ACHN (cell line): ENCODE measurements around the gene CLSTN2.
A peak's percentile ranks its signal among the peaks of the same experiment; 100 is the strongest.

Experiments used
- DNase-seq: peaks from one replicate; pipeline ENCODE4 v3.0.0-alpha.2; 2015
- in situ Hi-C: cut with HindIII; loops from 2 replicates; pipeline ENCODE4 v1.10.0; 2017; ENCODE audit warnings: low sequenced_read_pairs, low pct_ligation_motif_present, low pct_unique_long_range_greater_than_20kb

The CLSTN2 gene

GRCh38 chr3:140188285-140188684, 253.3 kb downstream of the CLSTN2 start:
- no peak for DNase-seq
- in situ Hi-C loops, result no loop called here

DNA sequence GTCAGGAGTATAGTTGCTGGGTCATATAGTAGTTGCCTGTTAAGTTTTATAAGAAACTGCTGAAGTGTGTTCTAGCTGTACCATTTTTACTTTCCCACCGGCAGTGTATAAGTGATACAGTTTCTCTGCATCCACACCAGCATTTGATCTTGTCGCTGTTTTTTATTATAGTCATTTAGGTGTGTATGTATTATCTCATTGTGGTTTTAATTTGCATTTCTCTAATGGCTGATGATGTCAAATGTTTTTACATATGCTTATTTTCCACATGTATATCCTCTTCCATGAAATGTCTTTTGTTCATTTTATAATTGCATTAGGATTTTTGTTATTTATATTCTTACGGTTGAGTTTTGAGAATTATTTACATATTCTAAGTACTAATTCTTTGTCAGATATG, 254.3 kb downstream of the CLSTN2 start:
- no peak for DNase-seq
- in situ Hi-C loops, result no loop called here

DNA sequence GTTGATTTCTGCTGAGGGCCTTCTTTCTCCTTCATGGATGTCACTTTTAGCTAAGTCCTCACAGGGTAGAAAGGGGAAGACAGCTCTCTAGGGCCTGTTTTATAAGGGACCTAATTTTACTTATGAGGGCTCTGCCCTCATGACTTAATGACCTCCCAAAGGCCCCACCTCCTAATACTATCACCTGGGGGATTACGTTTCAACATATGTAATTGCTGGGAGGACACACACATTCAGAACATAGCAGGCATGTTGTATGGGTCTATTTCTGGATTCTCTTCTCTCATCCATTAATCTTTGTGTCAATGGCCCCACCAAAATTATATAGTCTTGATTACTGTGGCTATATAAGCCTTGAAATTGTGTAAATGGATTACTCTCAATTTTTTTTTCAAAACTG, 255.0 kb downstream of the CLSTN2 start:
- no peak for DNase-seq
- in situ Hi-C loops, result no loop called here

GRCh38 chr3:140196970-140197369, 262.0 kb downstream of the CLSTN2 start:
- DNase-seq, result no peak
- in situ Hi-C loops, result no loop called here

GRCh38 chr3:140198242-140198641, 263.3 kb downstream of the CLSTN2 start:
- in situ Hi-C loops, result no loop called here
- no peak for DNase-seq

GRCh38 chr3:140199008-140199407, 264.0 kb downstream of the CLSTN2 start:
- in situ Hi-C loops, result no loop called here
- no peak for DNase-seq

- in situ Hi-C loops, result no loop called here
- no peak for DNase-seq
Measured at GRCh38 chr3:140199743-140200142, 264.8 kb downstream of the CLSTN2 start.

DNA sequence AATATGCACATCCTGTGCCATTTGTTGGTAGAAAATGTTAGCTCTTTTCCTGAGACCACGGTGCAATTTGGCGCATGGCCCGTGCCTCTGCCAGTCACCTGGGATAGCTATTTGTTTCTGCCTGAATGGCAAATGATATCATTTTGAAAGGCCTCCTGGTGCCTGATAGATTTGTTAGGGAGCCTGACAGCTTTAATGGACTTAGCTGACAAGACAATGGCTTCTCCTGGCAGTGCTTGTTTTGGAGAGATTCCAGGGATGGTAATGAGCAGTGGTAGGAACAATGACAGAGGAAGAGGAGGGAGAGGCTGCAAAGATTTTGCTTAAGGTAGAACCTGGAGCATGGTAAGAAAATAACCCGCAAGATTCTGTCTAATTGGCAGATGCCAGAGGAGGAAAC, 268.5 kb downstream of the CLSTN2 start:
- in situ Hi-C loops, result no loop called here

DNA sequence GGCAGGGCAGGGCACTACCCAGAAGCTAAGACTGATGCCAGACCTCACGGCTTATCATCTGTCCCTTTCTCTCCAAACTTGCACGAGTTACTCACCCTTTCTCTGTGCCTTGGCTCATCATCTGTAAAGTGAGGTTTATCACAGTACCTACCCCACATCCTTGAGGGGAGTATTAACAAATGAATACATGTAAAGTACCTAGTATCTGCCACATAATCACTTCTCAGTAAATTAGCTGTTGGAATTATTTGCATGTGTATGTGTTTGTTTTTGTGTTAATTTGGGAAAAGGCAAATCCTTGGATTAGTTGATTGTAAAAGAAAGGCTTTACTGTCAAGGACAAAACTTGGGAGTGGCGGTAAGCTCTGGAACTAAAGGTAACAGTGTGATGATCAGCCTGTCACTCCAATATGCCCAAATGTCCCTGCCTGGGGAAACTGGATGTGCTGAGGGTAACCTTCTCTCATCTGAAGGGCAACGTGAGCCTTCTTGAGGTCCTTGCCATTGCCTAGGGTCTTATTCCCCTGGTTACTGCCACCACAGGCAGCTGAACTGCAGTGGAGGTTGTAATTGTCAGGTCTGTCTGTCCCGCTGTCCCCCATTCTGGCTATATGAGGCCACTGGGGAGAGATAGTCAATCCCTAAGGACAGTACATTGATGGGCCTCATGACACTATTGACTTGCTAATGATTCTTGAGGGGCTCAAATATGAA, 269.4 kb downstream of the CLSTN2 start:
- in situ Hi-C loops, result no loop called here
- no peak for DNase-seq

More for the DNA sequence above, 268.5 kb downstream of the CLSTN2 start:
- no peak for DNase-seq

DNA sequence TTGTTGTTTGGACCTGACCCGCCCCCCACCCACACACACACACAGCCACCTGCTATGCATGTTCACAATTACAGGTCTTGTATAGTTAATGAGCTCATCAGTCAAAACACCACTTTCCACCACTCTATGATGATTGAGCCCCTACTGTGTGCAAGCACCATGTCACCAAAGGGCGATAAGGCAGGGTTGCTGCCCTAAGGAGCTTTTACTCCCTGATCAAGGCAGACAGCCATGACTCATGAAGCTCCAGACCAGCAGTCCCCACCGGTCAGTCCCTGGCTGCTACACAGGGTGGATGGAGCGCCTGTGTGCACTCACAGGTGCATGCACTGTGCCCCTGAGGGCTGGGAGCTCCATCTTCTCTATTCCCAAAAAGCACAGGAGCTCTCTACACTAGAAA, 270.6 kb downstream of the CLSTN2 start:
- DNase-seq, result no peak
- in situ Hi-C loops, result no loop called here

GRCh38 chr3:140206196-140207040, 271.4 kb downstream of the CLSTN2 start:
- in situ Hi-C loops, result no loop called here
- DNase-seq, result peak; percentile 28

- in situ Hi-C loops, result no loop called here
- no peak for DNase-seq
Measured at GRCh38 chr3:140207541-140207940, 272.6 kb downstream of the CLSTN2 start.

DNA sequence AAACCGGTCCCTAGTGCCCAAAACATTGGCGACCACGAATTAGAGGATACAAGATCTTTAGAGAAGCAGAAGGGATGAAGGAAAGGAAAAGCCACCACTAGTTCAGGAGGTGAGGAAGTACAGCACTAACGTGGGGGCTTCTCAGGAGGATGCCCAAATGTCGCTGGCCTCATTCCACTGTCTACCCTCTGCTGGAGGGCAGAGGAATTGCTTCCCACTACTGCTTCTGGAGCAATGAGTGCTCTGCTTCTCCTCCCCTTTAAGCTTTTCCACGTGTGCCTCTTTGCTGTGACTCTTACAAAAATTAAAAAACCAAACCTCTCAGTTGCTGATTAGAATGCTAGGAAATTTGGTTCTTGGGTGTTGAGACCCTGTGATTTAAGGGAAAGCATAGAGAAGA, 281.3 kb downstream of the CLSTN2 start:
- DNase-seq, result peak; percentile 19
- in situ Hi-C loops, result no loop called here

- DNase-seq, result no peak
- in situ Hi-C loops, result no loop called here
Measured at GRCh38 chr3:140219291-140219690, 284.3 kb downstream of the CLSTN2 start.

DNA sequence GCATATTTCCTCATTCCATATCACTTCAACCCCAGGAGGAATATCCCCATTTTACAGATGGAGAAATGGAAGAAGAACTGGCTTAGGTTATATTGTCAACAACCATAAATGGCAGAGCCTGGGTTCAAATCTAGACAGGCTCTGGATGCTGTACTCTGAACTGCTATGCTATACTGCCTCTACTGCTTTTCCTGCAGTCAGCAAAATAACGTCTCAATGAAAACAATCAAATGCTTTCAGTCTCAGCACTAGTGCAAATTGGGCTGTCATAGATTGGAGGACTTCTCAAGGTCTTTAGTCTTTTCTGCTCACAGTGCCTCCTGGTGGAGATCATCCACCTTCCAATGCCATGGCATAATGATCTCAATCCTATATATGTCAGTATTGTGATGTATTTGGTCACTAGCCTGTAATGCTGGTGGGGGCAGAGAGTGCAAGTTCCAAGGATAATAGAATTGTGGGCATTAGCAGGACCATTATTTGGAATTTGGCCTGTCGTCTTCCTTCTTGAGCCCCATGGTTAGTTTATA, 285.0 kb downstream of the CLSTN2 start:
- in situ Hi-C loops, result no loop called here
- DNase-seq, result peak; percentile 3

DNA sequence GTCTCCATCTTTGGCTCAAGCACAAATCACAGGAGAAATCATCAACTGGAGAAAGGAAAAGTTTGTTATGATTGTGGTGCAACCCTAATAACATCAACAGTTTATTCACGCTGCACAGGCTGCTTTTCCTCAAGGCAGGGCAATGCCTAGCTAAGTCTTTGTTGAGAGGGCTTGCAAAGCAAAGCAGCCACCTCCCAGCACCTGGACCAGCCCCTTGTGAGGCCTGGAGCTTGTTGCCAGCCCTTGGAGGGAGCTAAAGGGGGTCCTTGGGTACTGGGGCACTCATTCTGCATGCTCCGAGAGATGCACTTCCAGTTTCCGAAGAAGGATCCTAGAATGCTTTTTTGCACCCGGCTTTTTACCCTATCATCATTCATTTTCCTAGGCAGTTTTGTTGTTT, 288.2 kb downstream of the CLSTN2 start:
- in situ Hi-C loops, result no loop called here
- no peak for DNase-seq

DNA sequence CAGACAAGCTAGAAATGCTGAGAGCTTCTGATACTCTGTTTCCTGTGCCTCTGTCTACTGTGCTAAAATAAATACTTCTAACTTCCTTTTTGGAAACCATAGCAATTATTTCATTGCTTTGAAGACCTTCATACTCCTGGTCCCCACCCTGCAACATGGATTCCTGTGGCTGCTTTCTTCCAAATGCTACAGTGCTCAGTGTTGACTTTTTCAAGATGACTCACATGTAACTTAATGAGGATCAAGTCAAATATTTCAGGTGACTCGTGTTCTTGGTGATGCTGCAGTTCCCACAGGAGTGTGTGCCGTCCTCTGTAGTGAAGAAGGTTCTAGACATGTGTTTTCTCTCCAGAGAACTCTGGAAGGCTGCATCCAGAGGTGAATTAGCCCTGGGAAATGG, 288.6 kb downstream of the CLSTN2 start:
- DNase-seq, result peak; percentile 9
- in situ Hi-C loops, result no loop called here

- no peak for DNase-seq
- in situ Hi-C loops, result no loop called here
Measured at GRCh38 chr3:140224307-140224706, 289.3 kb downstream of the CLSTN2 start.

GRCh38 chr3:140225996-140226395, 291.0 kb downstream of the CLSTN2 start:
- in situ Hi-C loops, result no loop called here
- DNase-seq, result no peak

DNA sequence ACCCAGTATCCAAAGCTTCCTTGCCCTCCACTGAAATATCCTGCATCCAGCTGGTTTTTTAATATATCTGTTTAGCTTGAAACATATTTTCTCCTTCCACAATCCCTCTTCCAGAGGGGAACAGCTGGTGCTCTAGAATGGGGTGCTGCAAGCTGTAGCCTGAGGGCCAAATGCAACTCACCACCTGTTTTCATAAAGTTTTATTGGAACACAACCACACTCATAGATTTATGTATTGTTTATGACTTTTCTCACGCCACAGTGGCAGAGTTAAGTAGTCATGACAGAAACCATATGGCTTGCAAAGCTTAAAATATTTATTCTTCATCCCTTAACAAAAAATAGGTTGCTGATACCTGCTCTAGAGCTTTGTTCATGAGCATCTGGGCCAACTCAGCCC, 298.7 kb downstream of the CLSTN2 start:
- in situ Hi-C loops, result no loop called here
- DNase-seq, result no peak
